K562 (cell line): ENCODE data around the gene LBR. TPM values are rescaled to one million over a fixed set of nuclear protein-coding genes. Genes with fewer than 3 reads are reported as not detected.
A peak's percentile ranks its signal among the peaks of the same experiment; 100 is the strongest.

ENCODE experiments used
- ARID1B ChIP-seq: fragments of 450-650 bp; IDR thresholded peaks from 2 replicates; pipeline ENCODE4 v1.6.1; 2016; ENCODE audit warnings: antibody characterized with exemption, mild to moderate bottlenecking, inconsistent platforms
- CEBPB ChIP-seq: fragments of 450-650 bp; IDR thresholded peaks from 2 replicates; pipeline ENCODE4 v1.6.1; 2016; ENCODE audit warnings: missing genetic modification characterization, missing compliant biosample characterization
- CREM ChIP-seq: IDR thresholded peaks from 2 replicates; pipeline ENCODE4 v1.6.1; 2014; ENCODE audit warnings: antibody characterized with exemption, low read depth
- JUN ChIP-seq, 2 experiments: sonication (generic) in 1 of 2; formaldehyde crosslinking in 1 of 2; IDR thresholded peaks; 2 replicates each; pipeline versions ENCODE4 v1.6.1 to v1.8.0; 2012 to 2022; ENCODE audit warnings: borderline replicate concordance in 2 of 2, mild to moderate bottlenecking in 2 of 2, improper control_type of control experiment in 1 of 2, low read depth in 1 of 2, low read length in 1 of 2, missing genetic modification reagents in 1 of 2
- NBN ChIP-seq: fragments of 450-650 bp; IDR thresholded peaks from 2 replicates; pipeline ENCODE4 v1.6.1; 2016; ENCODE audit warnings: low read depth, mild to moderate bottlenecking
- NCOA4 ChIP-seq: fragments of 450-650 bp; IDR thresholded peaks from 2 replicates; pipeline ENCODE4 v1.6.1; 2018; ENCODE audit warnings: mild to moderate bottlenecking; ENCODE audit not compliant: partially characterized antibody
- SNRNP70 ChIP-seq: fragments of 200-400 bp; formaldehyde crosslinking; optimal IDR thresholded peaks from 2 replicates; pipeline ENCODE3; 2017; ENCODE audit warnings: low read depth, low read length
- ZKSCAN1 ChIP-seq: fragments of 150-350 bp; IDR thresholded peaks from 2 replicates; pipeline ENCODE4 v1.6.1; 2016; ENCODE audit warnings: low read depth, low read length
- ZNF212 ChIP-seq: fragments of 450-650 bp; formaldehyde crosslinking; IDR thresholded peaks from 2 replicates; pipeline ENCODE4 v1.4.0; 2020; ENCODE audit warnings: mild to moderate bottlenecking
- ZNF217 ChIP-seq: sonication (generic); formaldehyde crosslinking; IDR thresholded peaks from 2 replicates; pipeline ENCODE4 v1.8.0; 2022; ENCODE audit warnings: mild to moderate bottlenecking, missing genetic modification reagents
- ZNF263 ChIP-seq: sonication (generic); formaldehyde crosslinking; IDR thresholded peaks from 2 replicates; pipeline ENCODE4 v1.8.0; 2022; ENCODE audit warnings: mild to moderate bottlenecking, missing genetic modification reagents, borderline replicate concordance
- polyA plus RNA-seq, 8 experiments: library from polyadenylated mRNA; depleted of rRNA in 4 of 8; stranded (reverse) in 5 of 8; unstranded in 3 of 8; fragments of >200 nt; fragmentation: Nextera tagmentation in 2 of 8; fragmentation: Illumina TruSeq in 1 of 8; extraction: Ambion mirVana in 2 of 8; extraction: Trizol in 1 of 8; gene quantifications; 2 replicates each; pipeline versions ENCODE4 v1.2.1 to v1.2.3, GENCODE V29; 2011 to 2014; ENCODE audit warnings: inconsistent platforms in 1 of 8, missing spikeins in 1 of 8
- total RNA-seq, 7 experiments: library from RNA; depleted of rRNA in 6 of 7; stranded (reverse); fragments of >200 nt in 6 of 7; fragmentation: Illumina TruSeq in 2 of 7; extraction: Trizol in 2 of 7; gene quantifications; 2 replicates each; pipeline versions ENCODE4 v1.2.1 to v1.2.3, GENCODE V29; 2011 to 2021; ENCODE audit warnings: low replicate concordance in 1 of 7
- TF ChIP-seq, protein P1 (sequence below), 2 experiments: fragments of 450-650 bp; IDR thresholded peaks; 2 replicates each; pipeline ENCODE4 v1.6.1; 2016; ENCODE audit warnings: mild to moderate bottlenecking in 2 of 2, borderline replicate concordance in 1 of 2, low read depth in 1 of 2, moderate library complexity in 1 of 2
- TF ChIP-seq, protein P2 (sequence below), 2 experiments: fragments of 450-650 bp in 1 of 2; sonication (generic) in 1 of 2; formaldehyde crosslinking in 1 of 2; IDR thresholded peaks in 1 of 2; conservative IDR thresholded peaks in 1 of 2; 2 replicates each; pipeline versions ENCODE4 v1.6.1 to v1.8.1; 2016 to 2023; ENCODE audit warnings: mild to moderate bottlenecking in 2 of 2, moderate library complexity in 2 of 2, inconsistent platforms in 1 of 2, missing genetic modification reagents in 1 of 2
- TF ChIP-seq, protein P3 (sequence below), 2 experiments: IDR thresholded peaks in 1 of 2; conservative IDR thresholded peaks in 1 of 2; 2 replicates each; pipeline ENCODE4 v1.6.1; 2016; ENCODE audit warnings: low read depth in 2 of 2, mild to moderate bottlenecking in 1 of 2, missing compliant biosample characterization in 1 of 2, missing genetic modification characterization in 1 of 2, moderate library complexity in 1 of 2

Gene LBR
- total and polyA plus RNA-seq, 9 of the 15 experiments (the other 6 are each of a cell fraction or from before 2014, with no cell fraction given): 102 to 229 (median 197) TPM

DNA sequence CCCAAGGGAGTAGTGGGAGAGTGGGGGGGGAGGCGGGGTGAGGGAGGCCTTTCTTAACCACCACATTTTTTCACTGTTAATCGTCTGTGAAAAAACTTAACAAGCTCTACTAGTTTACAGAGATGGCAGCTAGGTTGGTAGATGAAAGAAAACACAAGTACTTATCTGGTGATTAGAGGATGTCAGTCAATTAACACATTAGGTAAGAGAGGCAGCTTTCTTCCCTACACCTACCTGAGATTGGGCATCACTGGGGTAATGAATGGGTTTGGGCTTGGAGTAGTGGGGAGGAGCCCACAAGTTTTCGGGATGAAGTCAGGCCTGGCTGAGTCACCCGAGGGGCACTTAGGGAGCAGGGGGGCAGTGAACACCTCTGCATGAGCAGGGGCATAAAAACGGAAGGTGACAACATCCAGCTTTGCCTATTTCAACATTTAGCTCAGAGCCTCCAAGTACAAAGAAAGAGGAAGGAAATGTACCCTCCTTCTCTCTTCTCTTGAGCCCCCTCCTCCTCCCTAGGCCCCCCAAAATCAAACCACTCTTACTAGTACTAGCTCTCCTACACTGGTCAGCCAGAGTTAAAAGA, 2.5 kb downstream of the LBR start (continued):
- TF ChIP-seq, protein P1, sequence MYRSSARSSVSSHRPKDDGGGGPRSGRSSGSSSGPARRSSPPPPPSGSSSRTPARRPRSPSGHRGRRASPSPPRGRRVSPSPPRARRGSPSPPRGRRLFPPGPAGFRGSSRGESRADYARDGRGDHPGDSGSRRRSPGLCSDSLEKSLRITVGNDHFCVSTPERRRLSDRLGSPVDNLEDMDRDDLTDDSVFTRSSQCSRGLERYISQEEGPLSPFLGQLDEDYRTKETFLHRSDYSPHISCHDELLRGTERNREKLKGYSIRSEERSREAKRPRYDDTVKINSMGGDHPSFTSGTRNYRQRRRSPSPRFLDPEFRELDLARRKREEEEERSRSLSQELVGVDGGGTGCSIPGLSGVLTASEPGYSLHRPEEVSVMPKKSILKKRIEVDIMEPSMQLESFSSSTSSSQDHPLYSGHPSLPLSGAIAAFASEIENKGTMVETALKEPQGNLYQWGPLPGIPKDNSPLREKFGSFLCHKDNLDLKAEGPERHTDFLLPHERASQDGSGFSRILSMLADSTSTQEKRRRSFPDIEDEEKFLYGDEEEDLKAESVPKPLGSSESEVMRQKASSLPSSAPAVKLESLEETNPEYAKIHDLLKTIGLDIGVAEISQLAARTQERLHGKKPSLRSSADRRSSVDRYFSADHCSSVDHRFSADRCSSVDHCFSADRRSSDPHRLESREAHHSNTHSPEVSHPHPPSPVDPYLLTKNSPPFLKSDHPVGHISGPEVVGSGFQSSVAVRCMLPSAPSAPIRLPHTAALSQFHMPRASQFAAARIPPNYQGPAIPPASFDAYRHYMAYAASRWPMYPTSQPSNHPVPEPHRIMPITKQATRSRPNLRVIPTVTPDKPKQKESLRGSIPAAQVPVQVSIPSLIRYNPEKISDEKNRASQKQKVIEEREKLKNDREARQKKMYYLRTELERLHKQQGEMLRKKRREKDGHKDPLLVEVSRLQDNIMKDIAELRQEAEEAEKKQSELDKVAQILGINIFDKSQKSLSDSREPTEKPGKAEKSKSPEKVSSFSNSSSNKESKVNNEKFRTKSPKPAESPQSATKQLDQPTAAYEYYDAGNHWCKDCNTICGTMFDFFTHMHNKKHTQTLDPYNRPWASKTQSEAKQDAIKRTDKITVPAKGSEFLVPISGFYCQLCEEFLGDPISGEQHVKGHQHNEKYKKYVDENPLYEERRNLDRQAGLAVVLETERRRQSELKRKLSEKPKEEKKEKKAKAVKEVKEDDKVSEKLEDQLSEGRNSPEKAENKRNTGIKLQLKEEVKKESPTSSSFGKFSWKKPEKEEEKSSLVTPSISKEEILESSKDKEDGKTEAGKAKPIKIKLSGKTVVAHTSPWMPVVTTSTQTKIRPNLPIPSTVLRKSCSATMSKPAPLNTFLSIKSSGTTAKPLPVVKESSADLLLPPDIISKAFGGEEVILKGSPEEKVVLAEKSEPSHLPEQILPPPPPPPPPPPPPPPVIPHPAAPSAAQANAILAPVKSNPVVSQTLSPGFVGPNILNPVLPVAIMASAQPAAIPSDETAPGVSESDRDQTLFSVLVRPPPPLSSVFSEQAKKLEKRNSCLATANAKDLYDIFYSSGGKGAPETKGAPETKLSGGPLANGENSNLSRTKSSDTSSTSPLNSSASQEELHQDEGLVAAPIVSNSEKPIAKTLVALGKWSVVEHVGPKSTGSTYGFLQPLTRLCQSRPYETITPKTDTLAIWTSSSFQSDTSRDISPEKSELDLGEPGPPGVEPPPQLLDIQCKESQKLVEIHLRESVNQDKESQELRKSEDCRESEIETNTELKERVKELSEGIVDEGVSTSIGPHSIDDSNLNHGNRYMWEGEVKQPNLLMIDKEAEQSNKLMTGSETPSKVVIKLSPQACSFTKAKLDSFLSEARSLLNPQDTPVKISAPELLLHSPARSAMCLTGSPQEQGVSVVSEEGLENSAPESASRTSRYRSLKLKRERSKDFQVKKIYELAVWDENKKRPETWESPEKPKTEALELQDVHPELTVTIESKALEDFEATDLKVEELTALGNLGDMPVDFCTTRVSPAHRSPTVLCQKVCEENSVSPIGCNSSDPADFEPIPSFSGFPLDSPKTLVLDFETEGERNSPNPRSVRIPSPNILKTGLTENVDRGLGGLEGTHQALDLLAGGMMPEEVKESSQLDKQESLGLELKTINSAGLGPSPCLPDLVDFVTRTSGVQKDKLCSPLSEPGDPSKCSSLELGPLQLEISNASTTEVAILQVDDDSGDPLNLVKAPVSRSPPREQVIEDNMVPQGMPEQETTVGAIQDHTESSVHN (IDR thresholded peaks at IDR 0.05; ENCODE audit: borderline replicate concordance in 1 of 2, low read depth in 1 of 2): 0 out of 4 replicates have a peak, but pooled peaks of 1 of the 2 experiments have one; percentile 14
- TF ChIP-seq JUN (IDR thresholded peaks at IDR 0.05; ENCODE audit: borderline replicate concordance, low read depth, low read length) (peak; percentile 77; the same call in 1 of the 2 replicates), JUN (CRISPR knock-in tag; IDR thresholded peaks at IDR 0.05; ENCODE audit: borderline replicate concordance) (0 out of 2 replicates have a peak, but pooled peaks have one; percentile 48), ZNF263 (CRISPR knock-in tag) (peak; percentile 24; the same call in 1 of the 2 replicates), ARID1B (peak; percentile 43), NBN (no peak), CEBPB (no peak), CREM (no peak), ZNF217 (CRISPR knock-in tag) (no peak), ZNF212 (no peak), SNRNP70 (no peak), ZKSCAN1 (0 out of 2 replicates have a peak, but pooled peaks have one; percentile 2), NCOA4 (no peak)
- TF ChIP-seq, protein P2, sequence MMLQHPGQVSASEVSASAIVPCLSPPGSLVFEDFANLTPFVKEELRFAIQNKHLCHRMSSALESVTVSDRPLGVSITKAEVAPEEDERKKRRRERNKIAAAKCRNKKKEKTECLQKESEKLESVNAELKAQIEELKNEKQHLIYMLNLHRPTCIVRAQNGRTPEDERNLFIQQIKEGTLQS (IDR thresholded peaks at IDR 0.05): peak; percentile 81
- TF ChIP-seq, protein P2 (CRISPR knock-in tag; conservative IDR thresholded peaks at IDR 0.05): no peak
- TF ChIP-seq, protein P3, sequence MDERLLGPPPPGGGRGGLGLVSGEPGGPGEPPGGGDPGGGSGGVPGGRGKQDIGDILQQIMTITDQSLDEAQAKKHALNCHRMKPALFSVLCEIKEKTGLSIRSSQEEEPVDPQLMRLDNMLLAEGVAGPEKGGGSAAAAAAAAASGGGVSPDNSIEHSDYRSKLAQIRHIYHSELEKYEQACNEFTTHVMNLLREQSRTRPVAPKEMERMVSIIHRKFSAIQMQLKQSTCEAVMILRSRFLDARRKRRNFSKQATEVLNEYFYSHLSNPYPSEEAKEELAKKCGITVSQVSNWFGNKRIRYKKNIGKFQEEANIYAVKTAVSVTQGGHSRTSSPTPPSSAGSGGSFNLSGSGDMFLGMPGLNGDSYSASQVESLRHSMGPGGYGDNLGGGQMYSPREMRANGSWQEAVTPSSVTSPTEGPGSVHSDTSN (CRISPR knock-in tag; IDR thresholded peaks at IDR 0.05; ENCODE audit: low read depth): no peak
- TF ChIP-seq, protein P3 (tag; conservative IDR thresholded peaks at IDR 0.05; ENCODE audit: low read depth): 0 out of 2 replicates have a peak, but pooled peaks have one; percentile 14
